Measurements from ENCODE around the gene UBE3B. TPM values are rescaled to one million over a fixed set of nuclear protein-coding genes. Genes with fewer than 3 reads are reported as not detected.

The UBE3B gene
- total RNA-seq, 1 donor from 2014 or later = 21.4 TPM

GRCh38 chr12:109448707-109449390, 28.6 kb upstream of the UBE3B start:
- H3K9ac ChIP-seq (ENCODE audit: low read depth in 1 of 3, low read length in 3 of 3) = no peak overlapping the region
- H3K9me3 ChIP-seq (ENCODE audit: control insufficient read depth in 3 of 3, low read length in 3 of 3) = no peaks in the 10 kb centered on the region
- no peaks in the 10 kb centered on the region for H3K27me3 ChIP-seq (ENCODE audit: control insufficient read depth in 3 of 3, insufficient read depth in 3 of 3, low read length in 3 of 3)
- peaks cover 34 to 48% (median 41%) of the 10 kb centered on the region in 3 donors for H3K36me3 ChIP-seq (ENCODE audit: control insufficient read depth in 3 of 3, insufficient read depth in 3 of 3, low read length in 3 of 3)
- no peak overlapping the region for H3K27ac ChIP-seq (ENCODE audit: low read depth, low read length)
- no peak overlapping the region for H3K4me3 ChIP-seq (ENCODE audit: low read length in 3 of 3)
- peaks cover 0 to 3% (median 0%) of the 10 kb centered on the region in 3 donors for H3K4me1 ChIP-seq (ENCODE audit: control insufficient read depth in 3 of 3, insufficient read depth in 3 of 3, low read length in 3 of 3)

DNA sequence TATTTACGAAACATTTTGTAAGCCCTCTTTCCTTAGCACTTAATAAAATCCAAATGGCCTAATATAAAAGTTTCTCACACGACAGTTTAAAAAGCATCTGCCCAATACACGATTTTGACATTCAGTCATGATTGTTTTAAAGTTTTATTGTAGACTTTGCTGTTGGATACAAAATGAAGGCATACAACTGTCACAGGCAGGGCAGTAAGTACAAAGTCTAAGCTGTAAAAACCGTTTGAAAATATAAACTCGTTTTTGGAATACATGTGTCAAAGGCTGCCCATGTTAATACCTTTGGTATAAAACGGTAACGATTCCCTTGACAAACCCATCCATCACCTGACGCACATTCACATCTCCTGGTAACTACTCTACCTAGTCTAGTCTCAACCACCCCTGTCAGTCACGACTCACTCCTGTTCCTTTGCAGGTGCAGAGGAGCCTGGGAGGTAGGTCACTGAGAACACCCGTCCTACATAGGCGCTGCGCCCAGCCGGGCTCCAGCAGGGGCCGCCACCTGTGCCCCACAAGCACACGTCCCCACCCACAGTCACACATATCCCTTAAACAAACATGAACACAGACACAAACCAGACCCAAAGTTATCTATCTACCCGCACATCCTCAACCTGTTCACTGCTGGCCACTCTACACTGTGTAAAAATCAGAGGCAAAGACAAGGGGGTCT, 27.4 kb upstream of the UBE3B start:
- Histone ChIP-seq H3K4me1 (ENCODE audit: control insufficient read depth in 3 of 3, insufficient read depth in 3 of 3, low read length in 3 of 3) (peaks cover 0 to 3% (median 0%) of the 10 kb centered on the region in 3 donors), H3K36me3 (ENCODE audit: control insufficient read depth in 3 of 3, insufficient read depth in 3 of 3, low read length in 3 of 3) (peaks cover 37 to 57% (median 50%) of the 10 kb centered on the region in 3 donors), H3K9me3 (ENCODE audit: control insufficient read depth in 3 of 3, low read length in 3 of 3) (no peaks in the 10 kb centered on the region), H3K27ac (ENCODE audit: low read depth, low read length) (no peak overlapping the region), H3K4me3 (ENCODE audit: low read length in 3 of 3) (no peak overlapping the region), H3K27me3 (ENCODE audit: control insufficient read depth in 3 of 3, insufficient read depth in 3 of 3, low read length in 3 of 3) (no peaks in the 10 kb centered on the region), H3K9ac (ENCODE audit: low read depth in 1 of 3, low read length in 3 of 3) (no peak overlapping the region)

DNA sequence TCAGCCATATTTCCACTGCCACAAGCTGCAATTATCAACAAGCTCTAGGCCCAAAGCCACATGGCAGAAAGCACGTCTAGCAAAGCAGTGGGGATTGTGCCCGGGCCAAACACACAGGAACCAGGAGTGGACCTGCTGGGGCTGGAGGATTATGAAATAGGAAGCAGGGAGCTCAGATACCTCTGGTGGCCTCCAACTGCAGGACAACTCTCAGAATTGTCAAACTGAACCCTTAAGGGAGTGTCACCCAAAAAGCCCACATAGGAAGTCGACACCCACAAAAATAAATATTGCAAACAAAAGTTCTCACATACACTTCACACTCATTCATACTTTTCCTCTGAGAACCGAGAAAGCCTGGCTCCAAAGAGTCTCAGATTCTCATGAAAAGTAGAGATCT, 26.5 kb upstream of the UBE3B start:
- Histone ChIP-seq H3K36me3 (ENCODE audit: control insufficient read depth in 3 of 3, insufficient read depth in 3 of 3, low read length in 3 of 3) (peaks cover 46 to 64% (median 60%) of the 10 kb centered on the region in 3 donors), H3K9me3 (ENCODE audit: control insufficient read depth in 3 of 3, low read length in 3 of 3) (no peaks in the 10 kb centered on the region), H3K27ac (ENCODE audit: low read depth, low read length) (no peak overlapping the region)

GRCh38 chr12:109451400-109451799, 26.0 kb upstream of the UBE3B start:
- Histone ChIP-seq H3K9ac (ENCODE audit: low read depth in 1 of 3, low read length in 3 of 3) (no peak overlapping the region), H3K36me3 (ENCODE audit: control insufficient read depth in 3 of 3, insufficient read depth in 3 of 3, low read length in 3 of 3) (peaks cover 50 to 66% (median 63%) of the 10 kb centered on the region in 3 donors)

More for the DNA sequence above, 26.5 kb upstream of the UBE3B start:
- Histone ChIP-seq H3K27me3 (ENCODE audit: control insufficient read depth in 3 of 3, insufficient read depth in 3 of 3, low read length in 3 of 3) (no peaks in the 10 kb centered on the region), H3K4me1 (ENCODE audit: control insufficient read depth in 3 of 3, insufficient read depth in 3 of 3, low read length in 3 of 3) (peaks cover 0 to 3% (median 0%) of the 10 kb centered on the region in 3 donors), H3K9ac (ENCODE audit: low read depth in 1 of 3, low read length in 3 of 3) (no peak overlapping the region), H3K4me3 (ENCODE audit: low read length in 3 of 3) (no peak overlapping the region)

GRCh38 chr12:109452489-109452888, 24.9 kb upstream of the UBE3B start:
- H3K4me1 ChIP-seq (ENCODE audit: control insufficient read depth in 3 of 3, insufficient read depth in 3 of 3, low read length in 3 of 3) = peaks cover 0 to 3% (median 0%) of the 10 kb centered on the region in 3 donors
- H3K4me3 ChIP-seq (ENCODE audit: low read length in 3 of 3) = no peak overlapping the region
- H3K36me3 ChIP-seq (ENCODE audit: control insufficient read depth in 3 of 3, insufficient read depth in 3 of 3, low read length in 3 of 3) = peaks cover 51 to 74% (median 68%) of the 10 kb centered on the region in 3 donors
- H3K27ac ChIP-seq (ENCODE audit: low read depth, low read length) = no peak overlapping the region
- no peaks in the 10 kb centered on the region for H3K9me3 ChIP-seq (ENCODE audit: control insufficient read depth in 3 of 3, low read length in 3 of 3)
- H3K9ac ChIP-seq (ENCODE audit: low read depth in 1 of 3, low read length in 3 of 3) = no peak overlapping the region
- H3K27me3 ChIP-seq (ENCODE audit: control insufficient read depth in 3 of 3, insufficient read depth in 3 of 3, low read length in 3 of 3) = no peaks in the 10 kb centered on the region

More at GRCh38 chr12:109451400-109451799, 26.0 kb upstream of the UBE3B start:
- Histone ChIP-seq H3K27me3 (ENCODE audit: control insufficient read depth in 3 of 3, insufficient read depth in 3 of 3, low read length in 3 of 3) (no peaks in the 10 kb centered on the region), H3K9me3 (ENCODE audit: control insufficient read depth in 3 of 3, low read length in 3 of 3) (no peaks in the 10 kb centered on the region), H3K4me1 (ENCODE audit: control insufficient read depth in 3 of 3, insufficient read depth in 3 of 3, low read length in 3 of 3) (peaks cover 0 to 3% (median 0%) of the 10 kb centered on the region in 3 donors), H3K4me3 (ENCODE audit: low read length in 3 of 3) (no peak overlapping the region), H3K27ac (ENCODE audit: low read depth, low read length) (no peak overlapping the region)

GRCh38 chr12:109455706-109456105, 21.7 kb upstream of the UBE3B start:
- Histone ChIP-seq H3K9me3 (ENCODE audit: control insufficient read depth in 3 of 3, low read length in 3 of 3) (no peaks in the 10 kb centered on the region), H3K4me3 (ENCODE audit: low read length in 3 of 3) (no peak overlapping the region), H3K4me1 (ENCODE audit: control insufficient read depth in 3 of 3, insufficient read depth in 3 of 3, low read length in 3 of 3) (peaks cover 16% of the 10 kb centered on the region in 3 donors), H3K27ac (ENCODE audit: low read depth, low read length) (no peak overlapping the region), H3K36me3 (ENCODE audit: control insufficient read depth in 3 of 3, insufficient read depth in 3 of 3, low read length in 3 of 3) (peaks cover 53 to 73% (median 68%) of the 10 kb centered on the region in 3 donors), H3K27me3 (ENCODE audit: control insufficient read depth in 3 of 3, insufficient read depth in 3 of 3, low read length in 3 of 3) (no peaks in the 10 kb centered on the region), H3K9ac (ENCODE audit: low read depth in 1 of 3, low read length in 3 of 3) (no peak overlapping the region)

DNA sequence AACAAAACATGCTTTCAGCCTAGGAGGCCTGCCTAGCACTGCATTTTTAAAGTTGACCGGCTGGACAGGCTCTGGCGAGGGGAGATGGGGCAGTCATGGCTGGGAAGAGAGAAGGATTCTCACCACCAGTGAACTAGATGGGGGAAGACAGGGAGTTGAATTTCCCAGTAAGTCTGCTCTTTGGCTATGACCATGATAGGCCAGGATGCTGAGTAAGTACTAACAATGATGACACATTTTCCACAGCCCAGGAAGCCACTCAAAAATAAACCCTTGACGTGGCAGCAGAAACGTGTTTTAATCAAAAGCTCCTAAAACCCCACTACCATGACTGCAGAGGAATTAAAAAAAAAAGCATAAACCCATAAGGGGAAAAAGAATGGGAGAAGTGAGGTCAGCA, 19.3 kb upstream of the UBE3B start:
- Histone ChIP-seq H3K9ac (ENCODE audit: low read depth in 1 of 3, low read length in 3 of 3) (no peak overlapping the region), H3K4me1 (ENCODE audit: control insufficient read depth in 3 of 3, insufficient read depth in 3 of 3, low read length in 3 of 3) (peaks cover 39 to 40% (median 40%) of the 10 kb centered on the region in 3 donors)

DNA sequence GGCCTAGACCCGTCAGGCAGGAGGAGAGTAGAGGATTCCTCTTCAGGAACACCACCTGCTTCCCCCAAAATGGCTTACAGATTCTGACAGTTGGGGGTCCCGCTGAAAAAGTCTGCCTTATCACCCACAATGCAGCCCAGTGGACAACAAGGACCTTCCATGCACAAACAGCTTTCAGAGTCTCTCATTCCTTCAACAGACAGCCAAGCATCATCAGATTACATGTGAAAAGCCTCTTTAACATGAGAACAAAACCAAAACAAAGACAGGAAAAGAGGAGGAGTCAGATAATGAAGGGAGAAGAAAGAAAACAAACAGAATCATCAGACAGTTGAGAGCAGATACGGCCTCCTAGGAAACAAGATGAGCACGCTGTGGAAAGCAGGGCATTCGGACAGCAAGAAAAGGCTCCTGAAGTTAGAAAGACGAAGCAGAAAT, 18.6 kb upstream of the UBE3B start:
- Histone ChIP-seq H3K4me1 (ENCODE audit: control insufficient read depth in 3 of 3, insufficient read depth in 3 of 3, low read length in 3 of 3) (peaks cover 45 to 47% (median 46%) of the 10 kb centered on the region in 3 donors), H3K36me3 (ENCODE audit: control insufficient read depth in 3 of 3, insufficient read depth in 3 of 3, low read length in 3 of 3) (peaks cover 35 to 52% (median 45%) of the 10 kb centered on the region in 3 donors), H3K9ac (ENCODE audit: low read depth in 1 of 3, low read length in 3 of 3) (no peak overlapping the region)

More for the DNA sequence above, 19.3 kb upstream of the UBE3B start:
- Histone ChIP-seq H3K27ac (ENCODE audit: low read depth, low read length) (peak overlapping the region; percentile 45), H3K9me3 (ENCODE audit: control insufficient read depth in 3 of 3, low read length in 3 of 3) (no peaks in the 10 kb centered on the region), H3K4me3 (ENCODE audit: low read length in 3 of 3) (no peak overlapping the region), H3K36me3 (ENCODE audit: control insufficient read depth in 3 of 3, insufficient read depth in 3 of 3, low read length in 3 of 3) (peaks cover 38 to 59% (median 50%) of the 10 kb centered on the region in 3 donors), H3K27me3 (ENCODE audit: control insufficient read depth in 3 of 3, insufficient read depth in 3 of 3, low read length in 3 of 3) (no peaks in the 10 kb centered on the region)

DNA sequence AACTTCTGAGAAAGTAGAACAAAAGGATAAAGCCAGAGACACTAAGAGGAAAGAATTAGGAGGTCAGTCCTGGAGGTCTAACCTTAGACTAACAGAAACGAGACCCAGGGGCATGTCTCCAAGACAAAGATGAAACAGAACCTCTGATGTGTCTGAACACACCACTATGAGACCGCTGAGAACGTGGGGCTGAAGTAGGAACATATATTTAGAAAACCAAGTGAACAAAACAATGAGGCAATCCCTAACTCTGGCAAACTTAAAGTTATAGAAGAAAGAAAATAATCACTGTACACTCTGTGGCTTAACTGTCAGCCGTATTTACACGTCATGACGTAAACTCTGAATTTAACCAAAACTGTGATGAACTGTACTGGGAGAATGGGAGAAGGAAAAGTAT, 18.2 kb upstream of the UBE3B start:
- Histone ChIP-seq H3K36me3 (ENCODE audit: control insufficient read depth in 3 of 3, insufficient read depth in 3 of 3, low read length in 3 of 3) (peaks cover 35 to 48% (median 41%) of the 10 kb centered on the region in 3 donors), H3K27ac (ENCODE audit: low read depth, low read length) (peak overlapping the region; percentile 45), H3K4me3 (ENCODE audit: low read length in 3 of 3) (no peak overlapping the region), H3K9ac (ENCODE audit: low read depth in 1 of 3, low read length in 3 of 3) (no peak overlapping the region), H3K4me1 (ENCODE audit: control insufficient read depth in 3 of 3, insufficient read depth in 3 of 3, low read length in 3 of 3) (peaks cover 50 to 51% (median 50%) of the 10 kb centered on the region in 3 donors), H3K9me3 (ENCODE audit: control insufficient read depth in 3 of 3, low read length in 3 of 3) (no peaks in the 10 kb centered on the region), H3K27me3 (ENCODE audit: control insufficient read depth in 3 of 3, insufficient read depth in 3 of 3, low read length in 3 of 3) (no peaks in the 10 kb centered on the region)

More for the DNA sequence above, 18.6 kb upstream of the UBE3B start:
- Histone ChIP-seq H3K27me3 (ENCODE audit: control insufficient read depth in 3 of 3, insufficient read depth in 3 of 3, low read length in 3 of 3) (no peaks in the 10 kb centered on the region), H3K9me3 (ENCODE audit: control insufficient read depth in 3 of 3, low read length in 3 of 3) (no peaks in the 10 kb centered on the region), H3K4me3 (ENCODE audit: low read length in 3 of 3) (no peak overlapping the region), H3K27ac (ENCODE audit: low read depth, low read length) (peak overlapping the region; percentile 45)

DNA sequence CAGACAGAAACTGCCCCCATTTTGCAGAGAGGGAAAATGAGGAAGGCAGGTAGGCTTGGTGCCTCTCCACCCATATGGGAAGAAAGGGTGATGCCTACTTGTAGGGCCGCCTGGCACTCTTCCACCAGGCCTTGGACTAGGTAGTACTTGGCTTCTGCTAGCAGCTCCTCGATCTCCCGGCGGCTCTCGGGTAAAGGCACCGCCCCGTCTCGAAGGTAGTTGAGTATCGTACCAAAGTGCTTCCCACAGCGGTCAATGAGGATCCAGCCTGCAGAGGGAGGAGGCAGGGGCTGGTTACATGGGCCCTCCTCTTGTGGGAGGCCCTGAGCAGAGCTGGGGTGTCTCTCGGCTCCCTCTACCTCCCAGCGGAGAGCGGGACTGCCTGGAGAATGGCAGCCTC, 16.9 kb upstream of the UBE3B start:
- Histone ChIP-seq H3K9me3 (ENCODE audit: control insufficient read depth in 3 of 3, low read length in 3 of 3) (no peaks in the 10 kb centered on the region), H3K9ac (ENCODE audit: low read depth in 1 of 3, low read length in 3 of 3) (no peak overlapping the region), H3K27ac (ENCODE audit: low read depth, low read length) (peak overlapping the region; percentile 93), H3K4me3 (ENCODE audit: low read length in 3 of 3) (no peak overlapping the region), H3K27me3 (ENCODE audit: control insufficient read depth in 3 of 3, insufficient read depth in 3 of 3, low read length in 3 of 3) (no peaks in the 10 kb centered on the region), H3K36me3 (ENCODE audit: control insufficient read depth in 3 of 3, insufficient read depth in 3 of 3, low read length in 3 of 3) (peaks cover 28 to 40% (median 28%) of the 10 kb centered on the region in 3 donors), H3K4me1 (ENCODE audit: control insufficient read depth in 3 of 3, insufficient read depth in 3 of 3, low read length in 3 of 3) (peaks cover 60 to 63% (median 63%) of the 10 kb centered on the region in 3 donors)
